ENCODE results near the gene RBM33. TPM values are rescaled to one million over a fixed set of nuclear protein-coding genes. Genes with fewer than 3 reads are reported as not detected.

Gene RBM33
- total and polyA plus RNA-seq, 2 of the 13 experiments (the other 11 are each of a cell fraction or from before 2014, with no cell fraction given), result 12.4 to 28.9 TPM

DNA sequence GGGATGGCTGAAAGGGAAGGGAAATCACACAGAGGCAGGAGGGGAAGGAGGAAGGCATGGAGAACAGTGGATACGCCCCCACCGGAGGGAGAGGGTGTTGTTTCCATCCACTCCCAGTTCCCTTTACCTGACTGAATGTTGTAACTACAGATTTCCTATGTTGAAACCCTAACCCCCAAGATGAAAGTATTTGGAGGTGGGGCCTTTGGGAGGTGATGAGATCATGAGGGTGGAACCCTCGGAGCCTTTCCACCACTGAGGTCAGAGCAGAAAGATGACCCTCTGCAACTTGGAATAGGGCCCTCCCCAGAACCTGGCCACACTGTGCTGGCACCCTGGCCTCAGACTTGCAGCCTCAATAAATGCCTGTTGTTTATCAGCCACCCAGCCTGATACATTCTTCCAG, 49.5 kb upstream of the RBM33 start (continued):
- TF ChIP-seq, protein P1, sequence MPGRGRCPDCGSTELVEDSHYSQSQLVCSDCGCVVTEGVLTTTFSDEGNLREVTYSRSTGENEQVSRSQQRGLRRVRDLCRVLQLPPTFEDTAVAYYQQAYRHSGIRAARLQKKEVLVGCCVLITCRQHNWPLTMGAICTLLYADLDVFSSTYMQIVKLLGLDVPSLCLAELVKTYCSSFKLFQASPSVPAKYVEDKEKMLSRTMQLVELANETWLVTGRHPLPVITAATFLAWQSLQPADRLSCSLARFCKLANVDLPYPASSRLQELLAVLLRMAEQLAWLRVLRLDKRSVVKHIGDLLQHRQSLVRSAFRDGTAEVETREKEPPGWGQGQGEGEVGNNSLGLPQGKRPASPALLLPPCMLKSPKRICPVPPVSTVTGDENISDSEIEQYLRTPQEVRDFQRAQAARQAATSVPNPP (CRISPR knock-in tag; IDR thresholded peaks at IDR 0.05), result no peak
- TF ChIP-seq ZNF12 (CRISPR knock-in tag; IDR thresholded peaks at IDR 0.05) (peak; percentile 66; the same call in 1 of the 2 replicates), THAP11 (CRISPR knock-in tag; IDR thresholded peaks at IDR 0.05) (peak; percentile 41; the same call in 1 of the 2 replicates), ZNF280B (CRISPR knock-in tag; IDR thresholded peaks at IDR 0.05; ENCODE audit: borderline replicate concordance) (no peak), SMARCE1 (IDR thresholded peaks at IDR 0.05; ENCODE audit: borderline replicate concordance) (no peak), GATAD2A (CRISPR knock-in tag; IDR thresholded peaks at IDR 0.05) (peak; percentile 32; the same call in 1 of the 2 replicates), AHDC1 (CRISPR knock-in tag; IDR thresholded peaks at IDR 0.05; ENCODE audit: borderline replicate concordance) (no peak), TP53 (CRISPR knock-in tag; conservative IDR thresholded peaks at IDR 0.05) (no peak), ZSCAN21 (CRISPR knock-in tag; IDR thresholded peaks at IDR 0.05; ENCODE audit: borderline replicate concordance) (no peak), ZSCAN22 (CRISPR knock-in tag; IDR thresholded peaks at IDR 0.05) (no peak), FOXK2 (IDR thresholded peaks at IDR 0.05) (no peak), ZNF331 (CRISPR knock-in tag; IDR thresholded peaks at IDR 0.05) (no peak)
- TF ChIP-seq, protein P2, sequence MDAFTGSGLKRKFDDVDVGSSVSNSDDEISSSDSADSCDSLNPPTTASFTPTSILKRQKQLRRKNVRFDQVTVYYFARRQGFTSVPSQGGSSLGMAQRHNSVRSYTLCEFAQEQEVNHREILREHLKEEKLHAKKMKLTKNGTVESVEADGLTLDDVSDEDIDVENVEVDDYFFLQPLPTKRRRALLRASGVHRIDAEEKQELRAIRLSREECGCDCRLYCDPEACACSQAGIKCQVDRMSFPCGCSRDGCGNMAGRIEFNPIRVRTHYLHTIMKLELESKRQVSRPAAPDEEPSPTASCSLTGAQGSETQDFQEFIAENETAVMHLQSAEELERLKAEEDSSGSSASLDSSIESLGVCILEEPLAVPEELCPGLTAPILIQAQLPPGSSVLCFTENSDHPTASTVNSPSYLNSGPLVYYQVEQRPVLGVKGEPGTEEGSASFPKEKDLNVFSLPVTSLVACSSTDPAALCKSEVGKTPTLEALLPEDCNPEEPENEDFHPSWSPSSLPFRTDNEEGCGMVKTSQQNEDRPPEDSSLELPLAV (CRISPR knock-in tag; conservative IDR thresholded peaks at IDR 0.05; ENCODE audit: low read depth), result no peak
- TF ChIP-seq, protein P3, sequence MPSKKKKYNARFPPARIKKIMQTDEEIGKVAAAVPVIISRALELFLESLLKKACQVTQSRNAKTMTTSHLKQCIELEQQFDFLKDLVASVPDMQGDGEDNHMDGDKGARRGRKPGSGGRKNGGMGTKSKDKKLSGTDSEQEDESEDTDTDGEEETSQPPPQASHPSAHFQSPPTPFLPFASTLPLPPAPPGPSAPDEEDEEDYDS (CRISPR knock-in tag; IDR thresholded peaks at IDR 0.05), result 0 out of 2 replicates have a peak, but pooled peaks have one; percentile 25
